Endodermal cell (in vitro differentiated cells): ENCODE data around the gene ZNF22. TPM values are rescaled to one million over a fixed set of nuclear protein-coding genes. Genes with fewer than 3 reads are reported as not detected.

Source experiments
- DNase-seq: peaks from one replicate; pipeline ENCODE4 v3.0.0-alpha.2; 2017
- H3K27ac ChIP-seq: 2 replicates; pipeline ENCODE4 v1.5.1; 2013; ENCODE audit warnings: mild to moderate bottlenecking, low read depth, low read length, moderate library complexity
- H3K27me3 ChIP-seq: 2 replicates; pipeline ENCODE4 v1.6.1; 2013; ENCODE audit warnings: mild to moderate bottlenecking, low read length, moderate library complexity; ENCODE audit not compliant: insufficient read depth, control insufficient read depth, poor library complexity, severe bottlenecking
- H3K36me3 ChIP-seq: 2 replicates; pipeline ENCODE4 v1.7.0; 2013; ENCODE audit warnings: mild to moderate bottlenecking, low read length, moderate library complexity; ENCODE audit not compliant: control insufficient read depth, insufficient read depth
- H3K4me1 ChIP-seq: one replicate; pipeline ENCODE4 v1.7.0; 2013; ENCODE audit warnings: low read length; ENCODE audit not compliant: control insufficient read depth, insufficient read depth
- H3K4me3 ChIP-seq: 2 replicates; pipeline ENCODE4 v1.5.1; 2013; ENCODE audit warnings: mild to moderate bottlenecking, low read length, moderate library complexity
- H3K9ac ChIP-seq: 2 replicates; pipeline ENCODE4 v1.6.1; 2013; ENCODE audit warnings: mild to moderate bottlenecking, low read length, moderate library complexity; ENCODE audit not compliant: poor library complexity, severe bottlenecking; ENCODE audit errors: extremely low read depth
- H3K9me3 ChIP-seq: 2 replicates; pipeline ENCODE4 v1.6.1; 2013; ENCODE audit warnings: mild to moderate bottlenecking, low read length, moderate library complexity; ENCODE audit not compliant: control insufficient read depth
- H3K27ac Mint-ChIP-seq: 2 replicates; pipeline ENCODE4 v1.8.0; 2020; ENCODE audit warnings: mixed read lengths
- H3K27me3 Mint-ChIP-seq: 2 replicates; pipeline ENCODE4 v1.8.0; 2021; ENCODE audit warnings: mild to moderate bottlenecking, mixed read lengths; ENCODE audit not compliant: insufficient read depth
- H3K36me3 Mint-ChIP-seq: 2 replicates; pipeline ENCODE4 v1.8.0; 2020; ENCODE audit warnings: low read depth, mixed read lengths
- H3K4me1 Mint-ChIP-seq: 2 replicates; pipeline ENCODE4 v1.8.0; 2020; ENCODE audit warnings: mixed read lengths
- H3K4me3 Mint-ChIP-seq: 2 replicates; pipeline ENCODE4 v1.8.0; 2020; ENCODE audit warnings: mild to moderate bottlenecking, moderate library complexity, mixed read lengths
- H3K9me3 Mint-ChIP-seq: 2 replicates; pipeline ENCODE4 v1.8.0; 2020; ENCODE audit warnings: mild to moderate bottlenecking, mixed read lengths
- CTCF ChIP-seq: fragments of 200-600 bp; sonication (generic); conservative IDR thresholded peaks from 2 replicates; pipeline ENCODE4 v1.5.0; 2021; ENCODE audit warnings: antibody characterized with exemption, mild to moderate bottlenecking
- WGBS, 2 experiments: methylation state at CpG; one replicate each; pipeline versions ENCODE4 v1.1.5 to v1.1.7; 2013; ENCODE audit warnings: missing lambda C conversion rate in 2 of 2, mixed read lengths in 1 of 2; ENCODE audit not compliant: insufficient coverage in 1 of 2, insufficient read length in 1 of 2; 5-methylcytosine and 5-hydroxymethylcytosine counted together
- total RNA-seq, 2 donors: library from RNA; stranded (reverse); fragmentation: NEBNext Ultra II Directional in 1 of 2; extraction: Animal tissue kit (Norgen Biotek cat#: 25700) in 1 of 2; gene quantifications; 2 replicates in 1 of 2; 3 replicates in 1 of 2; pipeline ENCODE4 v1.2.1, GENCODE V29; 2021

Gene ZNF22
- total RNA-seq, 2 donors from 2014 or later: 35.5 to 42.5 TPM

- Mint-ChIP-seq H3K4me3 (peak overlapping the region; percentile 53), H3K4me1 (peaks cover 45% of the 10 kb centered on the region), H3K27me3 (peaks cover 4% of the 10 kb centered on the region), H3K27ac (no peak overlapping the region), H3K36me3 (peaks cover 2% of the 10 kb centered on the region), H3K9me3 (no peaks in the 10 kb centered on the region)
- no peak overlapping the region for H3K9ac ChIP-seq
- no peaks in the 10 kb centered on the region for H3K9me3 ChIP-seq
- 52% methylated on average over 3 to 10 of the region's 10 CpGs for WGBS, 2 experiments
- no peak for TF ChIP-seq CTCF
- H3K4me1 ChIP-seq: peaks cover 25% of the 10 kb centered on the region
- no peaks in the 10 kb centered on the region for H3K27me3 ChIP-seq
- DNase-seq: peak; percentile 79
- H3K4me3 ChIP-seq: no peak overlapping the region
- H3K27ac ChIP-seq: no peak overlapping the region
- H3K36me3 ChIP-seq: no peaks in the 10 kb centered on the region
These were observed 25.0 kb upstream of the ZNF22 start for GRCh38 chr10:44975431-44976331.

DNA sequence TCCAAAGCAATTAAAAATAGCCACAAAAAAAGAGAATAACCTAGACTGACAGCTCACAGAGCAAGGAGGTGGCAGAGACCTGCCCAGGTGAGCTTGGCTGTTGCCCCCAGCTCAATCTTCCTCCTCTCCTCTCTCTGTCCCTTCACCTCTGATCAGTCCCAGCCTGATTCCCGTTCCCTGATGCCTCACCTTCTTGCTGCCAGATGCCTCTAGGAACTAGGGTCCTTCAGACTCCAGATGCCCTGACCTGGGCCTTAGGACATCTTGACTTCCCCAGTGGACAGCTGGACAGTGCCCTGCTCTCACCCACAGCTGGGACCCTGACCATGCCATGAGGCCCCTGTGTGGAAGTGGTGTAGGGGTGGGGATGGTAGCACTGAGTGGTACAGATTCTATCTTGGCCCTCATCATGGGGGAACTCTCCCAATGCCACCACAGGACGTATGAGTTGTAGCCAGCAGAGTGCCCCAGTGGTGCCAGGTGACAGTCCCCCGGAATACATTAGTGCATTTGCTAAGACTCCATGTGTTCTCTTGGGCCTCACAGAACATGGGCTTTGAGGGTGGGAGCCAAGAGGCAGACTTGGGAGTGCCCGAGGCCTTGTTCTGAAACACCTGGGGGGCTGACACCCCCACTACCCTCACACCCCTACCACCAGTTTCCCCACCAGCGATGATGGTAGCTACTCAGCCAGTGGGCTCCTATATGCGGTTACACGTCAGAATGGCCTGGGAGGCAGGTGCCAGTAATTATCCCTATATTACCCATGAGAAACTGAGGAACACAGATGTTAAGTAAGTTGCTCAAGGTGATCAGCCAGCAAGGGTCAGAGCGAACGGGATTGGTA, 24.1 kb upstream of the ZNF22 start:
- Histone ChIP-seq H3K9me3 (no peaks in the 10 kb centered on the region), H3K9ac (no peak overlapping the region), H3K4me3 (no peak overlapping the region), H3K4me1 (peaks cover 25% of the 10 kb centered on the region), H3K27me3 (no peaks in the 10 kb centered on the region), H3K36me3 (no peaks in the 10 kb centered on the region), H3K27ac (no peak overlapping the region)
- H3K27ac Mint-ChIP-seq: no peak overlapping the region
- no peak for DNase-seq
- no peaks in the 10 kb centered on the region for H3K36me3 Mint-ChIP-seq
- TF ChIP-seq CTCF: no peak
- H3K27me3 Mint-ChIP-seq: peaks cover 4% of the 10 kb centered on the region
- peaks cover 46% of the 10 kb centered on the region for H3K4me1 Mint-ChIP-seq
- no peaks in the 10 kb centered on the region for H3K9me3 Mint-ChIP-seq
- H3K4me3 Mint-ChIP-seq: no peak overlapping the region
- 56 to 90% methylated on average over 3 to 9 of the region's 9 CpGs for WGBS, 2 experiments

GRCh38 chr10:44977287-44978212, 23.2 kb upstream of the ZNF22 start:
- H3K9ac ChIP-seq: no peak overlapping the region
- H3K36me3 ChIP-seq: no peaks in the 10 kb centered on the region
- Mint-ChIP-seq H3K27me3 (peaks cover 4% of the 10 kb centered on the region), H3K9me3 (no peaks in the 10 kb centered on the region), H3K27ac (peak overlapping the region; percentile 24), H3K4me1 (peaks cover 46% of the 10 kb centered on the region), H3K4me3 (peak overlapping the region; percentile 38), H3K36me3 (no peaks in the 10 kb centered on the region)
- TF ChIP-seq CTCF: peak; percentile 46
- no peak overlapping the region for H3K4me3 ChIP-seq
- no peak for DNase-seq
- H3K4me1 ChIP-seq: peaks cover 25% of the 10 kb centered on the region
- 90 to 93% methylated on average over 19 to 25 of the region's 25 CpGs for WGBS, 2 experiments
- H3K9me3 ChIP-seq: no peaks in the 10 kb centered on the region
- no peaks in the 10 kb centered on the region for H3K27me3 ChIP-seq
- H3K27ac ChIP-seq: no peak overlapping the region
